ENCODE data around the gene ABHD17A.
"Not testable (repeated sequence)": the region's sequence is repeated elsewhere in the genome, so short reads cannot be mapped to it uniquely, and the experiment has no call there.

ABHD17A gene

GRCh38 chr19:1878583-1878982 lies 6.7 kb downstream of the ABHD17A start:
- H3K27ac ChIP-seq (ENCODE audit: insufficient read depth in 1 of 2, low read depth in 1 of 2, low read length in 2 of 2, poor library complexity in 1 of 2, severe bottlenecking in 2 of 2); DNase-seq; H3K4me3 ChIP-seq (ENCODE audit: control insufficient read depth in 1 of 7, extremely low read depth in 1 of 7, insufficient read depth in 4 of 7, low read depth in 2 of 7, low read length in 6 of 7); POLR2A ChIA-PET; CTCF ChIA-PET; H3K9me3 ChIP-seq (ENCODE audit: control extremely low read depth in 1 of 5, control insufficient read depth in 4 of 5, insufficient read depth in 2 of 5, low read depth in 1 of 5, low read length in 4 of 5); H3K27me3 ChIP-seq (replicated peaks in 2 of 5; ENCODE audit: control insufficient read depth in 4 of 5, insufficient read depth in 5 of 5, low read length in 4 of 5): not testable (repeated sequence)
- Histone ChIP-seq H3K4me1 (ENCODE audit: control extremely low read depth in 1 of 4, control insufficient read depth in 4 of 4, insufficient read depth in 4 of 4, low read length in 3 of 4) (peaks cover 6 to 43% (median 36%) of the 10 kb centered on the region in 4 experiments), H3K36me3 (ENCODE audit: control insufficient read depth in 4 of 4, insufficient read depth in 4 of 4, low read length in 3 of 4) (peaks cover 0 to 17% (median 6%) of the 10 kb centered on the region in 4 experiments)
- WGBS (ENCODE audit: insufficient coverage): 89% methylated on average over 8 of the region's 8 CpGs

DNA sequence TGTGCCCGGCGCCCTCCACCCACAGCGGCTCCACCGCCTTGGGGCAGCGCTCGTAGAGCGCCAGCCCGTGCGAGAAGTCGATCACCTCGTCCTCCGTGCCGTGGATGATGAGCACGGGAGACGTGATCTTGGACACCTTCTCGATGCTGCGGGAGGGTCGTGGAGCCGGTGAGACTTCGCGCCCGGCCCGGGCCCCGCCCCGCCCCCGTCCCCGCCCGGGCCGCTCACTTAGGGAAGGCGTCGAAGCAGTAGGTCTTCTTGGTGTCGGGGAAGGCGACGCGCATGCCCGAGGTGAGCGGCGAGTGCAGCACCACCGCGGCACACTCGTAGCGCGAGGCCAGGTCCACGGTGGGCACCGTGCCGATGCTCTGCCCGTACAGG lies 8.0 kb downstream of the ABHD17A start:
- 88% methylated on average over 15 of the region's 47 CpGs for WGBS (ENCODE audit: insufficient coverage)
- ChIA-PET POLR2A (interaction anchor here (1.5 to 3.0 kb wide), 2 partner anchors 13 to 20 kb away, joined by 4 to 19 read pairs; no protein-coding TSS in a partner anchor), CTCF (interaction anchor here (0.6 to 3.2 kb wide), 3 partner anchors 12 to 17 kb away, joined by 4 to 32 read pairs (median 4); no protein-coding TSS in a partner anchor)
- Histone ChIP-seq H3K4me1 (ENCODE audit: control extremely low read depth in 1 of 4, control insufficient read depth in 4 of 4, insufficient read depth in 4 of 4, low read length in 3 of 4) (peaks cover 6 to 36% (median 29%) of the 10 kb centered on the region in 4 experiments), H3K36me3 (ENCODE audit: control insufficient read depth in 4 of 4, insufficient read depth in 4 of 4, low read length in 3 of 4) (peaks cover 0 to 30% (median 12%) of the 10 kb centered on the region in 4 experiments)
- H3K4me3 ChIP-seq (ENCODE audit: control insufficient read depth in 1 of 7, extremely low read depth in 1 of 7, insufficient read depth in 4 of 7, low read depth in 2 of 7, low read length in 6 of 7); H3K9me3 ChIP-seq (ENCODE audit: control extremely low read depth in 1 of 5, control insufficient read depth in 4 of 5, insufficient read depth in 2 of 5, low read depth in 1 of 5, low read length in 4 of 5); H3K27me3 ChIP-seq (replicated peaks in 2 of 5; ENCODE audit: control insufficient read depth in 4 of 5, insufficient read depth in 5 of 5, low read length in 4 of 5); H3K27ac ChIP-seq (ENCODE audit: insufficient read depth in 1 of 2, low read depth in 1 of 2, low read length in 2 of 2, poor library complexity in 1 of 2, severe bottlenecking in 2 of 2); DNase-seq: not testable (repeated sequence)

DNA sequence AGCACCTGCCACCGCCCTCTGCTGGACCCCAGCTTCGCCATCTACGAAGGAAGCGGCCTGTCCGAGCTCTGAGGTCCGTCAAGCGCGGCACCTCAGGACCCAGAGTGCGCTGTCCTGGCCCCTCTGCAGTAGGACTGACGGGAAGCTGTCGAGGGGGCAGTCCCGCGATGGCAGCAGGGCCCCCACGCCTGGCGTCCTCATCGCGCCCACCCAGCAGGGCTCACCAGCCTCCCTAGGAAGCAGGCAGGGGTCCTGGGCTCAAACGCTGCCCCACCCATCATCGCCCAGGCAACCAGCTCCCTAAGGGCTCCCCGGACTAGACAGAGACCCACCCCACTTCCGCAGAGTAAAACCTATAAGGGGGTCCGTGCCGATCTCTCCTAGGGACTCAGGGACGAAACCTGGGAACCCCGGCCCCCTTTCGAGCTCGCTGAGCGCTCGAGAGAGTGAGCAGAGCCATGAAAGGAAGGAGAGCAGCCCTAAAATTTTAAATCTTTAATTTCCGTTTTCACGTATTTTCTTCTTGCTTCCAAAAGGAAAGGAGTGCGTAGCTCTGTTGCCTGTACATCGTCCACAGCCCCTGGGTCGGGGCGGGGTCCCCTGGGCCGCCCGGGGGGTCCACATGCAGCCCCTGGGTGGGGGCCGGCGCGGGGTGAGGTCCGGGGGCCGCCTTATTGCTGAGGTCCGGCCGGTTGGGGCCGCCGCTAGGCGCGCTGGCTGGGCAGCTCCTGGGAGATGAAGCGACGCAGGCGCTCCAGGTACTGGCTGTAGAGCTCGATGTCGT lies 8.6 kb downstream of the ABHD17A start:
- H3K27me3 ChIP-seq (replicated peaks in 2 of 5; ENCODE audit: control insufficient read depth in 4 of 5, insufficient read depth in 5 of 5, low read length in 4 of 5); DNase-seq; H3K9me3 ChIP-seq (ENCODE audit: control extremely low read depth in 1 of 5, control insufficient read depth in 4 of 5, insufficient read depth in 2 of 5, low read depth in 1 of 5, low read length in 4 of 5): not testable (repeated sequence)
- H3K36me3 ChIP-seq (ENCODE audit: control insufficient read depth in 4 of 4, insufficient read depth in 4 of 4, low read length in 3 of 4): peaks cover 0 to 31% (median 12%) of the 10 kb centered on the region in 4 experiments
- H3K4me1 ChIP-seq (ENCODE audit: control extremely low read depth in 1 of 4, control insufficient read depth in 4 of 4, insufficient read depth in 4 of 4, low read length in 3 of 4): peaks cover 6 to 33% (median 25%) of the 10 kb centered on the region in 4 experiments
- WGBS (ENCODE audit: insufficient coverage): 30% methylated on average over 23 of the region's 53 CpGs
- peak overlapping the region; percentile 86 to 95 for H3K27ac ChIP-seq (ENCODE audit: insufficient read depth in 1 of 2, low read depth in 1 of 2, low read length in 2 of 2, poor library complexity in 1 of 2, severe bottlenecking in 2 of 2)
- peak overlapping the region; percentile 83 to 99 (median 90) for H3K4me3 ChIP-seq (ENCODE audit: control insufficient read depth in 1 of 7, extremely low read depth in 1 of 7, insufficient read depth in 4 of 7, low read depth in 2 of 7, low read length in 6 of 7)
- ChIA-PET CTCF (interaction anchor here (0.6 to 3.2 kb wide), 8 partner anchors 8 to 35 kb away, joined by 3 to 32 read pairs (median 4); no protein-coding TSS in a partner anchor), POLR2A (interaction anchor here (0.7 to 3.0 kb wide), 7 partner anchors 9 to 122 kb away, joined by 3 to 19 read pairs (median 4); partner anchors contain the start of gene ABHD17A)

GRCh38 chr19:1875646-1876495 lies 9.4 kb downstream of the ABHD17A start:
- ChIA-PET POLR2A (interaction anchor here (0.7 to 3.0 kb wide), 9 partner anchors 9 to 121 kb away, joined by 3 to 19 read pairs (median 4); partner anchors contain the start of gene ABHD17A), CTCF (interaction anchor here (0.7 to 3.2 kb wide), 8 partner anchors 8 to 36 kb away, joined by 3 to 32 read pairs (median 4); no protein-coding TSS in a partner anchor)
- peak overlapping the region; percentile 86 to 95 for H3K27ac ChIP-seq (ENCODE audit: insufficient read depth in 1 of 2, low read depth in 1 of 2, low read length in 2 of 2, poor library complexity in 1 of 2, severe bottlenecking in 2 of 2)
- H3K4me3 ChIP-seq (ENCODE audit: control insufficient read depth in 1 of 7, extremely low read depth in 1 of 7, insufficient read depth in 4 of 7, low read depth in 2 of 7, low read length in 6 of 7): peak overlapping the region; percentile 83 to 99 (median 90)
- WGBS (ENCODE audit: insufficient coverage): under 1% methylated on average over 86 of the region's 87 CpGs
- DNase-seq: peak; percentile 89 to 94 (median 93)
- peaks cover 6 to 33% (median 25%) of the 10 kb centered on the region in 4 experiments for H3K4me1 ChIP-seq (ENCODE audit: control extremely low read depth in 1 of 4, control insufficient read depth in 4 of 4, insufficient read depth in 4 of 4, low read length in 3 of 4)
- no peaks in the 10 kb centered on the region for H3K27me3 ChIP-seq (replicated peaks in 2 of 5; ENCODE audit: control insufficient read depth in 4 of 5, insufficient read depth in 5 of 5, low read length in 4 of 5)
- peaks cover 0 to 34% (median 17%) of the 10 kb centered on the region in 4 experiments for H3K36me3 ChIP-seq (ENCODE audit: control insufficient read depth in 4 of 4, insufficient read depth in 4 of 4, low read length in 3 of 4)
- no peaks in the 10 kb centered on the region for H3K9me3 ChIP-seq (ENCODE audit: control extremely low read depth in 1 of 5, control insufficient read depth in 4 of 5, insufficient read depth in 2 of 5, low read depth in 1 of 5, low read length in 4 of 5)

- 0% methylated on average over 11 of the region's 11 CpGs for WGBS (ENCODE audit: insufficient coverage)
- Histone ChIP-seq H3K36me3 (ENCODE audit: control insufficient read depth in 4 of 4, insufficient read depth in 4 of 4, low read length in 3 of 4) (peaks cover 0 to 29% (median 18%) of the 10 kb centered on the region in 4 experiments), H3K4me3 (ENCODE audit: control insufficient read depth in 1 of 7, extremely low read depth in 1 of 7, insufficient read depth in 4 of 7, low read depth in 2 of 7, low read length in 6 of 7) (peak overlapping the region; percentile 83 to 99 (median 90)), H3K4me1 (ENCODE audit: control extremely low read depth in 1 of 4, control insufficient read depth in 4 of 4, insufficient read depth in 4 of 4, low read length in 3 of 4) (peaks cover 6 to 33% (median 25%) of the 10 kb centered on the region in 4 experiments), H3K27ac (ENCODE audit: insufficient read depth in 1 of 2, low read depth in 1 of 2, low read length in 2 of 2, poor library complexity in 1 of 2, severe bottlenecking in 2 of 2) (peak overlapping the region; percentile 86 to 95)
- CTCF ChIA-PET: interaction anchor here (0.7 to 3.2 kb wide), 6 partner anchors 8 to 26 kb away, joined by 3 to 32 read pairs (median 4); no protein-coding TSS in a partner anchor
- not testable (repeated sequence) for DNase-seq; H3K9me3 ChIP-seq (ENCODE audit: control extremely low read depth in 1 of 5, control insufficient read depth in 4 of 5, insufficient read depth in 2 of 5, low read depth in 1 of 5, low read length in 4 of 5); H3K27me3 ChIP-seq (replicated peaks in 2 of 5; ENCODE audit: control insufficient read depth in 4 of 5, insufficient read depth in 5 of 5, low read length in 4 of 5)
- POLR2A ChIA-PET: interaction anchor here (1.1 to 3.0 kb wide), 3 partner anchors 10 to 22 kb away, joined by 3 to 19 read pairs (median 6); partner anchors contain the start of gene ABHD17A
Observed at GRCh38 chr19:1875265-1875645, 10.0 kb downstream of the ABHD17A start.

GRCh38 chr19:1874554-1875185 lies 10.6 kb downstream of the ABHD17A start:
- POLR2A ChIA-PET: interaction anchor here (1.1 to 3.0 kb wide), 3 partner anchors 10 to 23 kb away, joined by 3 to 19 read pairs (median 6); partner anchors contain the start of gene ABHD17A
- H3K36me3 ChIP-seq (ENCODE audit: control insufficient read depth in 4 of 4, insufficient read depth in 4 of 4, low read length in 3 of 4): peaks cover 0 to 26% (median 18%) of the 10 kb centered on the region in 4 experiments
- CTCF ChIA-PET: interaction anchor here (0.6 to 3.2 kb wide), 8 partner anchors 9 to 26 kb away, joined by 3 to 32 read pairs (median 3); no protein-coding TSS in a partner anchor
- H3K27ac ChIP-seq (ENCODE audit: insufficient read depth in 1 of 2, low read depth in 1 of 2, low read length in 2 of 2, poor library complexity in 1 of 2, severe bottlenecking in 2 of 2): peak overlapping the region; percentile 86 to 95
- peak overlapping the region in 6 of 7 experiments; percentile 83 to 99 (median 90) for H3K4me3 ChIP-seq (ENCODE audit: control insufficient read depth in 1 of 7, extremely low read depth in 1 of 7, insufficient read depth in 4 of 7, low read depth in 2 of 7, low read length in 6 of 7)
- H3K27me3 ChIP-seq (replicated peaks in 2 of 5; ENCODE audit: control insufficient read depth in 4 of 5, insufficient read depth in 5 of 5, low read length in 4 of 5): no peaks in the 10 kb centered on the region
- no peaks in the 10 kb centered on the region for H3K9me3 ChIP-seq (ENCODE audit: control extremely low read depth in 1 of 5, control insufficient read depth in 4 of 5, insufficient read depth in 2 of 5, low read depth in 1 of 5, low read length in 4 of 5)
- H3K4me1 ChIP-seq (ENCODE audit: control extremely low read depth in 1 of 4, control insufficient read depth in 4 of 4, insufficient read depth in 4 of 4, low read length in 3 of 4): peaks cover 6 to 33% (median 25%) of the 10 kb centered on the region in 4 experiments
- DNase-seq: peak in 2 of 3 donors; percentile 59 to 71
- 0% methylated on average over 4 of the region's 16 CpGs for WGBS (ENCODE audit: insufficient coverage)
